Measurements from ENCODE around the gene CDC20B. TPM values are rescaled to one million over a fixed set of nuclear protein-coding genes. Genes with fewer than 3 reads are reported as not detected.

CDC20B gene
- total RNA-seq, 4 donors from 2014 or later = not detected

DNA sequence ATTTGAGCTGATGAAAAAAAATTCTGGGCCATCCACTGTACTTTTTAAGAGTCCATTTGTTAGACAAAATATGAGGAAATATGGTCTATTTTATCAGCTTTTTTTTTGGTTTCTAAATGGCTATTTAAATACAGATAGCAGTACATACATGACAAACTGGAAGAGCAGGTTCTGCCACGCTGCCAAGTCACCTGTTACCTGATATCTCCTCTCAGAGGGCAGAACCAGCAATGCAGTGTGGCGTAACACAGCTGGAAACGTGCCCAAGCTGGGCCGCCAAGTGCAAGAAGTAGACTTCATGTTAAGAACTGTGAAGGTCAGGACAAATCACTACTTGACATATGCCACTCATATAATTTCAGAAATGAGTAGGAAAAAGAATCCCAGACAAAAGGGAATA lies 46.0 kb upstream of the CDC20B start:
- no peak overlapping the region for H3K4me3 ChIP-seq
- DNase-seq (ENCODE audit: low spot score in 2 of 2) = no peak
- H3K9me3 ChIP-seq = no peaks in the 10 kb centered on the region
- H3K36me3 ChIP-seq = no peaks in the 10 kb centered on the region
- H3K27ac ChIP-seq = no peak overlapping the region
- 58 to 82% methylated on average over 4 of the region's 4 CpGs for WGBS, 2 donors
- H3K4me1 ChIP-seq = peaks cover 0 to 23% (median 4%) of the 10 kb centered on the region in 4 donors
- TF ChIP-seq EP300 (IDR thresholded peaks at IDR 0.05) = no peak
- no peak for TF ChIP-seq POLR2A (IDR thresholded peaks at IDR 0.05)
- TF ChIP-seq, protein P1, sequence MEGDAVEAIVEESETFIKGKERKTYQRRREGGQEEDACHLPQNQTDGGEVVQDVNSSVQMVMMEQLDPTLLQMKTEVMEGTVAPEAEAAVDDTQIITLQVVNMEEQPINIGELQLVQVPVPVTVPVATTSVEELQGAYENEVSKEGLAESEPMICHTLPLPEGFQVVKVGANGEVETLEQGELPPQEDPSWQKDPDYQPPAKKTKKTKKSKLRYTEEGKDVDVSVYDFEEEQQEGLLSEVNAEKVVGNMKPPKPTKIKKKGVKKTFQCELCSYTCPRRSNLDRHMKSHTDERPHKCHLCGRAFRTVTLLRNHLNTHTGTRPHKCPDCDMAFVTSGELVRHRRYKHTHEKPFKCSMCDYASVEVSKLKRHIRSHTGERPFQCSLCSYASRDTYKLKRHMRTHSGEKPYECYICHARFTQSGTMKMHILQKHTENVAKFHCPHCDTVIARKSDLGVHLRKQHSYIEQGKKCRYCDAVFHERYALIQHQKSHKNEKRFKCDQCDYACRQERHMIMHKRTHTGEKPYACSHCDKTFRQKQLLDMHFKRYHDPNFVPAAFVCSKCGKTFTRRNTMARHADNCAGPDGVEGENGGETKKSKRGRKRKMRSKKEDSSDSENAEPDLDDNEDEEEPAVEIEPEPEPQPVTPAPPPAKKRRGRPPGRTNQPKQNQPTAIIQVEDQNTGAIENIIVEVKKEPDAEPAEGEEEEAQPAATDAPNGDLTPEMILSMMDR (IDR thresholded peaks at IDR 0.05) = no peak
- peaks cover 0 to 69% of the 10 kb centered on the region in 2 donors for H3K27me3 ChIP-seq

- Histone ChIP-seq H3K9me3 (no peaks in the 10 kb centered on the region), H3K27ac (no peak overlapping the region), H3K36me3 (no peaks in the 10 kb centered on the region), H3K27me3 (peaks cover 0 to 10% of the 10 kb centered on the region in 2 donors), H3K4me1 (no peaks in the 10 kb centered on the region), H3K4me3 (no peak overlapping the region)
- DNase-seq (ENCODE audit: low spot score in 2 of 2) = no peak
- WGBS, 2 donors = 83 to 85% methylated on average over 2 of the region's 2 CpGs
- TF ChIP-seq, protein P1 (IDR thresholded peaks at IDR 0.05) = no peak
- TF ChIP-seq EP300 (IDR thresholded peaks at IDR 0.05) = no peak
- no peak for TF ChIP-seq POLR2A (IDR thresholded peaks at IDR 0.05)
These were observed 38.4 kb upstream of the CDC20B start for GRCh38 chr5:55211184-55211874.

- WGBS, 2 donors = 65 to 73% methylated on average over 2 of the region's 2 CpGs
- TF ChIP-seq POLR2A (IDR thresholded peaks at IDR 0.05) = no peak
- TF ChIP-seq, protein P1 (IDR thresholded peaks at IDR 0.05) = no peak
- TF ChIP-seq EP300 (IDR thresholded peaks at IDR 0.05) = no peak
- Histone ChIP-seq H3K27me3 (peaks cover 0 to 15% of the 10 kb centered on the region in 2 donors), H3K4me3 (no peak overlapping the region), H3K36me3 (no peaks in the 10 kb centered on the region), H3K4me1 (no peaks in the 10 kb centered on the region), H3K27ac (no peak overlapping the region), H3K9me3 (no peaks in the 10 kb centered on the region)
- no peak for DNase-seq (ENCODE audit: low spot score in 2 of 2)
These were observed 32.0 kb upstream of the CDC20B start for GRCh38 chr5:55205001-55205400.

GRCh38 chr5:55191165-55191564 lies 18.2 kb upstream of the CDC20B start:
- Histone ChIP-seq H3K36me3 (no peaks in the 10 kb centered on the region), H3K4me1 (no peaks in the 10 kb centered on the region), H3K27ac (no peak overlapping the region), H3K9me3 (no peaks in the 10 kb centered on the region), H3K27me3 (peaks cover 0 to 51% of the 10 kb centered on the region in 2 donors), H3K4me3 (no peak overlapping the region)
- whole genome bisulfite sequencing, 2 donors = 67 to 69% methylated on average over 2 of the region's 2 CpGs
- DNase-seq (ENCODE audit: low spot score in 2 of 2) = no peak
- TF ChIP-seq EP300 (IDR thresholded peaks at IDR 0.05) (no peak), POLR2A (IDR thresholded peaks at IDR 0.05) (no peak)
- TF ChIP-seq, protein P1 (IDR thresholded peaks at IDR 0.05) = no peak

DNA sequence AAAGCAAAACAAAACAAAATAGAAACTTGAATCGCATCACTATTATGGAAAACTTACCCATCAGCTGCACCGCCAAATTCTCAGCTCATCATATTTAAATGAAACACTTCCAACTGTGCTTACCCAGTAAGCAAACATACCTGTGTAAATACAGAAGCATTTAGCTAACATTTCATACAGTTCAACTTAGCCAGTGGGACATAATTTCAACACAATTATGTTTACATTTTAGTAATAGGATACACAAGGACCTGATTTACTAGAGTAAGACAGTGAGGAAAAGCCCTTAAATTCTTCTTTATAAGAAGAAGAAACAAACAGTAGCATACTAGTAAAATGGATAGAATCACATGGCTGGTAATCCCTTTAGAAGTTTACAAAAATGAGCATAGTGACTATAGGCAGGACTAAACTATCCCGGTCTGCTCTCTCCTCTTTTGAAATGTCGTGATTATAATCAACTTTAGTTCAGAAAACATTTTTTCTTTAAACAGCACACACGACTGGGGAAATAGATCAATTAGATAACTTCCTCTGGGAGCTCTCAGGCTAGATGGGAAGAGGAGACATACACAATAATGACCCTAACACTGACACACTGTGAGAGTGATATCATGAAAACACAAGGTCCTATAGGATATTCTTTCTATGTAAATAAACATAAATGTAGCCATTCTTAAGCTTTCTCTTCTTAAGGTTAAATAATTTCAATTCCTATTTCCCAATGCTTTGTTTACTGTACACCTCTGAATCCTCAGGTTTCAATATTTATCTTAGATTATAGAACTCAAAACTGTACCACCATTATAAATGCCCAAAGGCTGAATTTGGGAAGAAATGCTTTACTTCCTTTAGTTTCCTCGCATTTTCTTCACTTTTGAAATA lies 15.9 kb upstream of the CDC20B start:
- H3K27me3 ChIP-seq = peaks cover 0 to 58% of the 10 kb centered on the region in 2 donors
- no peaks in the 10 kb centered on the region for H3K36me3 ChIP-seq
- no peak for DNase-seq (ENCODE audit: low spot score in 2 of 2)
- TF ChIP-seq EP300 (IDR thresholded peaks at IDR 0.05) = no peak
- TF ChIP-seq, protein P1 (IDR thresholded peaks at IDR 0.05) = no peak
- no peak for TF ChIP-seq POLR2A (IDR thresholded peaks at IDR 0.05)
- 59 to 66% methylated on average over 6 of the region's 6 CpGs for WGBS, 2 donors
- no peak overlapping the region for H3K27ac ChIP-seq
- no peaks in the 10 kb centered on the region for H3K9me3 ChIP-seq
- H3K4me3 ChIP-seq = no peak overlapping the region
- H3K4me1 ChIP-seq = no peaks in the 10 kb centered on the region
